ENCODE results near the gene CDKAL1.
"Not testable (repeated sequence)": the region's sequence is repeated elsewhere in the genome, so short reads cannot be mapped to it uniquely, and the experiment has no call there.

The CDKAL1 gene

DNA sequence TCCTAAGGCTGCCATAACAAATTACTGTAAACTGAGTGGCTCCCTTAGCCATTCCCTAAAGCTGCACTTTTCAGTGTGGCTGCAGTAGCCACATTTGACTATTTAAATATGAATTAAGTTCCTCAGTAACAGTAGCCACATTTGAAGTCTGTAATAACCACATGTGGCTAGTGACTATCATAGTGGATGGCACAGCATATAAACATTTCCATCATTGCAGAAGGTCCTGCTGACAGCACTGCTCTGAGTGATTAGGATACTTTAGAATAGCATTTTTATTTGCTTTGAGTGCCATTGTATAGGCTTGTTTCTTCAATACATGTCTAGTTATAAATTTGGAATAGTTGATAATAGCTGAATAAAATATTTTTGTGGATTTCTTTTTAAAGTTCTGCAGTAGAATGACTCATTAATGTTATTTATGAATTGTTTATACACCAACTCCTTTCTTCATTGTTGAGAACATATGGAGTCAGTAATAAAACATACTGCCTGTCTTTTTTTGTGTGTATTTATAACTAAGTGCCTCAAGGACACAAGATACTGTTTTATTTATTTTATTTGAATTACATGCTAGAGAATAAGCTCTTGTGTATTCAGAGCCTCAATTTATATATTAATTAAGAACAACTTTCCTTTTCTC is 217.2 kb downstream of the CDKAL1 start:
- DNase-seq = no peak

DNA sequence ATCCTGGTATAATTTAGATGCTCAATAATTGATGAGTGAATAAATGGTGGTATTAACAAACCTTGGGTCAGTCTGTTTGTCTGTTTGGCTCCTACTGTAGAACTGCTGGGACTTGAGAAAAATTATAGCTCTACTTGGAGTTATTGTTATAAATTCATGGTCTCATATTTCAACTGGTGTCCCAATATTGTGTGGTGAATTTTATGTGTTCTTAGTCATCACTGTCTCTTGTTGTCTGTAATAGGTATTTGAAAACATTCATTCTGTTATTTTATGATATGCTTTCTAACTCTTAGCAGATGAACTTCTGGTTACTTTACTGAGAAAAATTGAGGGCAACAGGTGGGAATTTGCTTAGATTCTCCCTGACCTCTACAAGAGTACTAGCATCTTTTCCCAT is 221.4 kb downstream of the CDKAL1 start:
- no peak for DNase-seq

DNA sequence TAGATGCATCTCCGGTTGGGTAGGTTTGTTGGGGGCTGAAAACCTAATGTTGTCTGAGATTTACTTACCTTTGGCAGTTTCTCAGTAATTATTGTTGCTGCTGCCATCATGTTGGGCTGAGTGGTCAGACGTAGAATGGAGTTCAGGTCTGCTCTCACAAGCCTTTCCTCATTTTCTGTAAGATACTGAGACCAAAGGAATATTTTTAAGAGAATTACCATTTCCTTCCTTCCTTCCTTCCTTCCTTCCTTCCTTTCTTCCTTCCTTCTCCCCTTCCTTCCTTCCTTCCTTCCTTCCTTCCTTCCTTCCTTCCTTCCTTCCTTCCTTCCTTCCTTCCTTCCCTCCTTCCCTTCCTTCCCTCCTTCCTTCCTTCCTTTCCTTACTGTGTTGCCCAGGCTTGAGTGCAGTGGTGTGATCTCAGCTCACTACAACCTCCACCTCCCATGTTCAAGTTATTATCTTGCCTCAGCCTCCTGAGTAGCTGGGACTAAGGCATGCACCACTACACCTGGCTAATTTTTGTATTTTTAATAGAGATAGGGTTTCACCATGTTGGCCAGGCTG is 222.4 kb downstream of the CDKAL1 start:
- DNase-seq = not testable (repeated sequence)

DNA sequence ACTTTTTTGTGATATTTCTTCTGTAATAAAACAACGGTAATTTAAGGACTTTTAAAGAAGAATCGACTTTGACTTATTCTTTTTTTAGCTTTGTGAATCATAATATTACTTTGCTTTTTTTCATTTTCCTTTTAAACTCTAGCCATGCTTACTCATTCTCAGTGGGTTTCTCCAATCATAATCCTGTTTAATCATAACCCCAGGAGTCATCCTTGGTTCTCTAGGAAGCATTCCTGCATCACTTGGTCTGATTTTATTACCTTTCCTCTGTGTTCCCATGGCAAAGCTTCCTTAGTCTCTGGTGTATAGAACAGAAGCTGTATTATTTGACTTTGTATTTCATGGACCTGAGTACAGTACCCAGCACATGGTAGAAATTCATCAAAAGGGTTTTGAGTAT is 223.5 kb downstream of the CDKAL1 start:
- DNase-seq = no peak

DNA sequence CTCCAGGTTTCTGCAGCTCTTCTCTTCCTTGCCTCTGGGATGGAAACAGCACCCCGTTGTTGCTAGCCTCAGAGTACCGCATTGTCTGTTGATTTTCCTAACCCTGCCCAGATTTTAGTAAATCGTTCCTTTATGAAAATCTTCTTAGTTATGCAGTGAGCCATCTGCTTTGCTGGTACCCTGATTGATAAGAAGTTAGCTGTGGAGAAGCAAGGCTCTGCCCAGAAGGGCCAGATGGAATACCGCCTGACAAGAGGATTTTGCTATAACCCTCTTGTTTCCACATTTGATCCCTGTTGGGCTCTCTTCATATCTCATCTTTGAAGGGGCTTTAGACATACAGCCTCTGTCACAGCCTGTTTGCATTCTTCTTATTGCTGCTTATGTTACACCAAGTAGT is 229.0 kb downstream of the CDKAL1 start:
- DNase-seq = no peak

DNA sequence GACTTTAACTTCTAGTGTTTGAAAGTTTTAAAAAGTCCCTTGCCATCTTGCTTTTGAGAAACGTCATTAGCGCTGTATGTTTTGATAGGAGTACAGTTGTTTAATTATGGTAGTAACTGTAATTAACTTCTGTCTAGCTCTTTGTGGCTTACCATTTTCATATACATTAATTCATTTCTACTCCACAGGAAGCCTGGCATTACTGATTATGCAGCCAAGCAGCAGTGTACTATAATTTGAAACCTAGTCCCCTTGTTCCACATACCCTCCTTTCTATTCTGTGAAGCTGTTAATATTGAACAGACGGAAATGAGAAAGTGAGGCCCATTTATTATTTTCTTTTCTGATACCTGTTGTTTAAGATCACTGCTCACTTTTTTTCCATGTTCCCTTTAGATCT is 235.4 kb downstream of the CDKAL1 start:
- DNase-seq = no peak

DNA sequence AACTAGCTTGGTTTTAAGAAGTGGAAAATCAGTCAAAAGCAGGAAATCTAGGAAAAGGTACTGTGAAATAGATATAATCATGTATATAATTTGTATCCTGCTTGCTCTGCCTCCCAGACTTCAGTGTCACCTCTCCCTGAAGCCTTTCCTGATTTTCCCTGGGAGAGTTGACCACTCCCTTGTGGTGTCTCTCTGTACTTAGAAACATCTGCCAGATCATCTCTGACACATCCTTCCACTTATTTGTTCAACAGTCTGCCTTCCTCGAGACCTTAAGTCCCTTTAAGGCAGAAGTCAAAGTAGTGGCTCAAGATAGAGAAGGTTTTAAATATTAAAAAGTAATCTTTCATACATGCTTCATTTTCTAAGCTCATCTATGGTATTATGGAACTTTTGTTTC is 236.5 kb downstream of the CDKAL1 start:
- DNase-seq = no peak

DNA sequence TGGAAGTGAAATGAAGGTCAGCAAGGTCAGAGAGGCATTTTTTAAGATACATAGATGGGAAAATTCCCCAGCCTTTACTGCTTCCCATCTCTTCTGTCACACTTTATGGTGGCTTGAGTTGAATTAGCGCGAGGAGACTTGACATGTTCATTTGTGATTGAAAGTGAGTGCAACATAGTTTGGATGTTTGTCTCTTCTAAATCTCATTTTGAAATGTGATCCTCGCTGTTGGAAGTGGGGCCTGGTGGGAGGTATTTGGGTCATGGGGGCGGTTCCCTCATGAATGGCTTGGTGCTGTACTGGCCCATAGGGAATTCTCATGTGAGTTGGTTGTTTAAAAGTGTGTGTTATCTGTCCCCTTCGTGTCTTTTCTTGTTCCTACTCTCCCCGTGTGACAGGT is 237.2 kb downstream of the CDKAL1 start:
- DNase-seq = no peak

DNA sequence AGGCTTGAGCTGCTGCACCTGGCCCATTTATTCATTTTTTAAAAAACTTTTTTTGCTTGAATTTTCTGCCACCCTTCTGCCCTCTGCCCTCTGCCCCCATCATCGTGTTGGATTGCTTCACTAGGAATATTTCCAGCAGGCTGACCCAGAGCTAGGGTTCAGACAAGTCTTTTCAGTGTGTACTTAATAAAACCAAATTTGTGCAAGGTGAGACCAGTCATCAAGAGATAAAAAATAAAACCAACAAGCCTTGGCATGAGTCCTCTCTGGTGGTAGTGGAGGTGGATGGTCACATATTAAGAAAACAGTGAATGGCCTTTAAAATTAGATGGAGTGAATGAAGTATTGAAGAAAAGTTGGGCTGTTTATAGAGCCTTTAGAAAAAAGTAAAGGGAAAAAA is 239.6 kb downstream of the CDKAL1 start:
- DNase-seq = no peak

DNA sequence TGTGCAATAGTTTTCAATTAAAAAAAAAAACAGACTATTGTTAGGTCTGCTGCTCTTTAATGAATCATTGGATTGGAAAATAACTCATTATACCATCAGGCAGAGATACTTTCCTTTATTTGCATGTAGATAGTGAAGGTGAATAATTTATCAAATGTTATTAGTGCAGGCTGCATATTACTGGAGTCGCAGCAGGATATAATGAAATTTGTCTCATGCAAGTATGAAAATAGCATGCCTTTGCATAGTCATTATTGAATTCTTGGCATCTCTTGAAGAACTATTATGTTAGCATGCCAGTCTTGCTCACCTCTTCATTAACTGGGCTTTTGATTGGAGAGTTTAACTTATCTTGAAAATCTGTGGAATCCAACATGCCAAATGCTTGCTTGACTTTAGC is 241.7 kb downstream of the CDKAL1 start:
- DNase-seq = no peak

DNA sequence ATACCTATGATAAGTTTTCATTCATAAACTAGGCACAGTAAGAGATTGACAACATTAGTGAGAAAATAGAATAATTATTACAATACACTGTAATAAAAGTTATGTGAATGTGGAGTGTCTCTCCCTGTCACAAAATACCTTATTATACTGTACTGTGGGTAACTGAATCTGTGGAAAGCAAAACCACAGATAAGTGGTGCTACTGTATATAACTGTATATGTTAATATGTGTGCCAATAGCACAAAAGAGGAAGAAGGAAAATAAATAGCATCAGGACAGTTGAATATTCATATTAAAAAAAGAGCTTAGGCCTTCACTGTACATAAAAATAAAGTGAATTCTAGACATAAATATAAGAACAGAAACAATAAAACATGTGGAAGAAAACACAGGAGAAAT is 243.5 kb downstream of the CDKAL1 start:
- DNase-seq = no peak

DNA sequence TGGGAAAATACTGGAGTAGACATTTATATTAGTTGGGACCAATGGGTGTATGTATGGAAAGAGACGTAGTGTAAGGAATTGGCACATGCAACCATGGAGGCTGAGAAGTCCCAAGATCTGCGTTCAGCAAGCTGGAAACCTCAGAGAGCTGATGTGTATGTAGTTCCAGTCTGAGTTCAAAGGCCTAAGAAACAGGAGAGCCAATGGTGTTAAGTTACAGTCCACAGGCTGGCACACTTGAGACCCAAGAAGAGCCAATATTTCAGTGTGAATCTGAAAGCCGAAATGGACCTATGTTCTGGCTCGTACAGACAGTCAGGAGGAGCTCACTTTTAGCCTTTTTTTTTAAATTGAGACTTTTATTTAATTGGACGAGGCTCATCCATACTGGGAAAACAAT is 244.2 kb downstream of the CDKAL1 start:
- no peak for DNase-seq

DNA sequence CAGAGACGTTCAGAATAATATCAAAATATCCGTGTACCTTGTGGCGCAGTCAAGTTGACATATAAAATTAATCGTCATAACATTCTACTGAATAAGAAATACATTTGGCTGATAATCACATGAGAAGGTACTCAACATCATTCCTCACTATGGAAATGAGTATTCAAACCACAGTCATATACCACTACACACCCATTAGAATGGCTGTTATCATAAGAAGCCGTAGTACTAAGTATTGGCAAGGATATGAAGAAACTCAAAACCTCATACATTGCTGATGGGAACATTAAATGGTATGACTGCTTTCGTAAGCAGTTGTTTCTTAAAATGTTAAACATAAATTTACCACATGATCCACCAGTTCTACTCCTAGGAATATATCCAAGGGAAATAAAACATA is 244.7 kb downstream of the CDKAL1 start:
- no peak for DNase-seq

DNA sequence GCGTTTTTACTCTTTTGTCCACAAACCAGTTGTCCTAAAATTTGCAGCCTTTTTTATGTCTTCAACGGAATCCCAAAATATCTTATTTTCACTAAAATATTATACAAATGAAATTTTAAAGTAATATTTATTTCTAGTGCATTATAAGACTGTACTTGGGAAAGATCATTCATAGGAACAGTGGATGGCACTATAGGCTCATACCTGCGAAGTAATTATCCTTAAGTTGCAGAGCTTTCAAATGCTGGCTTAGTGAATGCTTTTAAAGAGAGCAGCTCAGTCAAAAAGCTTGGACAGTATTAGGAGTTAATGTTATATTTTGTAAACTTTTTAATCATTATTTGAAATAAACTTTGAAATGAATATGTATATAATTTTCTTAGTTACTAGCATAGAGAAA is 254.9 kb downstream of the CDKAL1 start:
- DNase-seq = no peak

DNA sequence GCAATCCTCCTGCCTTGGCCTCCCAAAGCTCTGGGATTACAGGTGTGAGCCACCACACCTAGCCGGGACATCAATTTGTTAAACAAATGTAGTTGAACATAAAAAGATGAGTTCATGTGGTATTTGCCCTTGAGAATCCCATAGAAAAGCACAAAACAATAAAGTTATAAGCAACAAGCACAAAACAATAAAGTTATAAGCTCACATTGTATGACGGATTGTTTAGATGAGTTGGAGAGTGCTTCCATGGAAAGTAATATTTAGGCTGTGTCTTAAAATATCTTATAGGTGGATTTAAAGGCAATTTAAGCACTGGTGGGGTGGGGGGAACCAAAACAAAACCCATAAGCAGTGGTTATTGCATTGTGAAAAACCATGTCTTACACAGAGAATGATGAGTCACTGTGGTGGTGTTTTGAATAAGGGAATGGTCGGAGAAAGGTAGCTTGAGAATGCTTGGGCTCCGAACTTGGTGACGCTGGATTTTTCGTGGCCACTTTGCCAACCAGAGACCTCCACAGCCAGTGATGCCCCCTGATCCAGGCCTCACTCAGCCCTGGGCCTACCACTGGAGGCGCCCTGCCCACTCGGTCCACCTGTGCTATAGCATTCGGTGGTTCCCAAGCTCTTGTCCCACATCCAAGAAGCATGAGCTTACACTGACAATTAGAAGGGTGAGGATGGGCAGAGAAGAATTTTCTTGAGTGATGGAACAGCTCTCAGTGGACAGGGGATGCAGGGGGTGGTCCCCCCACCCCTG is 256.0 kb downstream of the CDKAL1 start:
- no peak for DNase-seq

DNA sequence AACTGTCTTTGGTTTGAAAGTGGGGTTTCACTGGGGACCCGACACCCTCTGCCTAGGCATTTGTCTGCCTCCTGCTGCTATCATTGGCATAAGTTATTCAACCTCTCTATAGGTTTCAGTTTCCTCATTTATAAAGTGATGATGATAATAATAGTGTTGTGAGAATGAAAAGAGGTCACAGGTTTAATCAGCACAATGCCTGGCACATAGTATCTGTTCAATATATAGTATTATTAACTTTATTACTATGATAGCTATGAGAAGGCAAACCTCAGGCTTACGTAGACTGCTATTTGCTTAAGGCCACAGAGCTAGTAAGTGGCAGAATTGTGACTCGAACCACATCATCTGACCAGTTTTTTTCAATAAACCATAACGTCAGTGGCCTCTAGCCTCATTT is 256.8 kb downstream of the CDKAL1 start:
- no peak for DNase-seq

DNA sequence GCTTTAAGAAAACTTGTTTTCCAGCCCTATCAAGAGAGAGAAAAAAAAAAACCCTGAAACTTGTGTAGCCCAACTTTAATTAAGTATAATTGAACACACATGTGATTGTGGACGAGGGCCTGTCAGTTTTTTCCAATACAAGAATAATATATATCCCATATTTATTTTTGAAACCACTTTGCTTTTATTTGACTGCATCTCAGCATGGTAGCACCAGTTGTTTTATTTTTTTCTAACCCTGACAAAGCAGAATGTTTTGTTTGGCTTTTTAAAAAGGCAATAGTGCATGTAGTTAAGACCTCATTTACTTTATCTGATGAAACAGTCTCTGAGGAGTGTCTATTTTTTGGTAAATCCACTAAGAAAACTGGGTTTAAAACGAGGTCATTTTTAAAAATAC is 257.7 kb downstream of the CDKAL1 start:
- no peak for DNase-seq

DNA sequence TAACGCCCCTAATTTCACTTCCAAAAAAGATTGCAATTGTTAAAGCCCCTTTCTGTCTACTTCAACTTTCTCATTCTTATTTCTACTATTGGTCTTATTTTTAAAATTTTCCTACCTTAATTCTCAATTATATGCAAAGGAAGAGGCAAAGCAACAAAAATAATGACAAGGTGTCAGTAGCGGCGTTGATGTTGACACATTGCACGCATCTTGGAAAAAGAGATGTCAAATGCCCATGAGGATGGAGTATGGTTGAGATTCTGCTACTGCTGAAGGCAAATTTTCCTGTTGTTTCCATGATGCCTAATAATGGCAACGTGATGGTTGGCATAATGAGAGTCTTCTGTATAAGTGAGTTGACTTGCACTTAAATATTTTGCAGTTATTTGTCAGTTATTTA is 258.9 kb downstream of the CDKAL1 start:
- DNase-seq = no peak

DNA sequence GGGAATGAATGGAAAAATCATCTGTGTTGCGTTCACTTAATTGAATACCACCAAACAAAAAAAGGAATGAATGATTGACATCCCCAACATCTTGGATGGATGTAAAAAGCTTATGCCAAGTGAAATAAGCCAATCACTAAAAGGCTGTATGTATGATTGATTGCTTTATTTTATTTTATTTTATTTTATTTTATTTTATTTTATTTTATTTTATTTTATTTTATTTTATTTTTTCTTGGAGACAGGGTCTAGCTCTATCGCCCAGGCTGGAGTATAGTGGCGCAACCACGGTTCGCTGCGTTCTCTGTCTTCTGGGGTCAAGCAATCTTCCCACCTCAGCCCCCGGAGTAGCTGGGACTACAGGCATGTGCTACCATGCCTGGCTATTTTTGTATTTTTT is 263.3 kb downstream of the CDKAL1 start:
- DNase-seq = no peak

DNA sequence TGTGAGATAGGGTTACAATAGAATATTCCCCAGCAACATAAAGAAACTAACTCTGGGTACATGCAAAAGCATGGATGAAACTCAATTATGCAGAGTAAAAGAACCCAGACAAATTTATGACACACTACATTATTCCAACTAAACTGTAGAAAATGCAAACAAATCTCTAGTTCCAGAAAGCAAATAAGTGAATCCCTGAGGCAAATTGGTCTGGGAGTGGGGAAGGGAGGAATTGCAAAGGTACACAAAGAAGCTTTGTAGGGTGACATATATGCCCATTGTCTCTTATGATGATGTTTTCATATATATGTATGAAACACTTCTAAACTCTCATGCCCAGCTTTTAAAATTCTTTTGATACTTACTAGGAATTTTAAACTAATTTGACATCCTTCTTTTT is 266.0 kb downstream of the CDKAL1 start:
- no peak for DNase-seq

DNA sequence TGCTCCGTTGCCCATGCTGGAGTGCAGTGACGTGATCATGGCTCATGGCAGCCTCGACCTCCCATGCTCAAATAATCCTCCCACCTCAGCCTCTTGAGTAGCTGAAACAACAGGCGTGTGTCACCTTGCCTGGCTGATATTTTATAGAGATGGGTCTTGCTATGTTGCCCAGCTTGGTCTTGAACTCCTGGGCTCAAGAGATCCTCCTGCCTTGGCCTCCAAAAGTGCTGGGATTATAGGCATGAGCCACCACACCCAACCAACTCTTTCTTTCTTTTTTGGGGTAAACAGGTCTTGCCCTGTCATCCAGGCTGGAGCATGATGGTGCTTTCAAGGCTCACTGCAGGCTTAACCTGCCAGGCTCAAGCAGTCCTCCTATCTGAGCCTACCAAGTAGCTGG is 266.4 kb downstream of the CDKAL1 start:
- DNase-seq = no peak

DNA sequence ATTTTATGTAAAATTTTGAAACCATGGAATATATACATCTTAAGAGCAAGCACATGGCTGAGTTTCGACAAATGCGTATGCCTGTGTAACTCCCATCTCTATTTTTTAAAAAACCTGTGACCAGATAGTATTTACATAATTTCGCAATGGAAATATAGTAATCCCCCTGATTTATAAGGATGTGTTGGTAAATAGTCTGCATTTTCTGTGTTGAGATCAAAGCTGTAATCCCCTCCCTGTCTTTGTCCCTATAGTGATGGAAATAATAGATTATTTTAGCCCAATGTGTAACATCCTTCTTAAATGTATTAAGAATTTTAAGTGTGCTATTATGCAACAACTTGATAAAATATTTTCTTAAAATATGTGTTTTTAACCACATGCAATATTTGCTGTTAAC is 267.3 kb downstream of the CDKAL1 start:
- no peak for DNase-seq

DNA sequence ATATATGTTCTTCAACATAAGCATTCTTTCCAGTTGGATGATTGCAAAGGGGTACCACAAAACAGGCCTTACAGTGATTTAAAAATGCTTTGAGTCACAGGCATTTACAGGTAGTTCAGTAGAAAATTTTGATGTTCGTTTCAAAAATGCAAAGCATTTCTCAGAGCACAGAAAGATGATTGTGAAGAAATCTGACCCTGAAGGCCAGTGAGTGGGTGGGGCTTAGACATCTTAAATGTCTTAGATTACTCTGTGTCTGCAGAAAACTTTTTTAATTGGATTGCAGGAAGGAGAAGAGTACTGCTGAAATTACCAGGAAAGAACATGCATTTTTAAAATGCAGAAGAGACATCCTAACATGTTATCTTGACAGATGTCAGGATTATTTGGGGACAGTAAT is 268.3 kb downstream of the CDKAL1 start:
- DNase-seq = no peak

DNA sequence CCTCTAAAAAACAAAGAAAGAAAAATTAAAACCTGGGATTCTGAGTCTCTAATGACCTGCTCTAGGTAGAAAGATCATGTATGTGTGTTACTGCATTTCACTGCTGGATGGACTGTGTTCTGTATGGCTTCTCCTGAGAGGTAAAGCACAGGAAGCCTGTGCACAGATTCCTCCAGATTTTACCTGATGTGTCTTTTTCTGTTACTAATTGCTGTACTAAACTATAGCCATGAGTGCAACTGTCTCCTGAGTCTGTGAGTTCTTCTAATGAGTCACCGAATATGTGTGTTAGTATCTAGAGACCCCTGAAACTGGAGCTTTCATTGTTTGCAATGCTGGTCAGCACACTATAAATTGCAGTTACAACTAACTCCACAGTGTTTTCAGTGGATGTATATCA is 270.8 kb downstream of the CDKAL1 start:
- no peak for DNase-seq

DNA sequence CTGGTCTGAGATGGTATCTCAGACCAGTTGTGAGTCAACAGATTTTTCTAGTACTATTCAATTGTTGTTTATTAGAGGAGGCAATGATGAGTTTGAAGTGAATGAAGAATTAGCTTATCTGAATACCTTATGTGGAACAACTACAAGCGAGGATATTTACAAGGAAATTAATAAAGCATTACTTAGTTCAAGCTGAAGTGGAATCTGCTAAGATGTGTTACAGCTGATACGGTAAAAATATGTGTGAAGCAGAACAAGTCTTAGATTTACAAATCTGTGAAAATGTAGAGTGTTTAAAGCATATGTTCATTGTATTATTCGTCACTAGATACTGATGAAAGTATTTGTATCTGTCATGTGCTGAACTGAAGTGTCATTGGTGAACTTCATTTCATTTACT is 272.4 kb downstream of the CDKAL1 start:
- no peak for DNase-seq
